OCI-LY1 (cell line): Measurements from ENCODE around the gene POLR1A.

Experiments
- CTCF ChIP-seq: fragments of 200-600 bp; sonication (generic), shearing (Covaris generic); IDR thresholded peaks from 2 replicates; pipeline ENCODE4 v1.5.1; 2017; ENCODE audit warnings: mild to moderate bottlenecking, antibody characterized with exemption, low read length, moderate library complexity, mixed read lengths
- EZH2 ChIP-seq: fragments of 200-600 bp; sonication (generic), shearing (Covaris generic); IDR thresholded peaks from 2 replicates; pipeline ENCODE4 v1.8.0; 2017; ENCODE audit warnings: borderline replicate concordance, mixed run types, mild to moderate bottlenecking, antibody characterized with exemption, low read length, moderate library complexity, mixed read lengths

- TF ChIP-seq CTCF (no peak), EZH2 (no peak)
These were observed 24.0 kb downstream of the POLR1A start for GRCh38 chr2:86081724-86082123.
